Stimulated activated CD4-positive, alpha-beta T cell treated with anti-CD3 and anti-CD28 coated beads, Interleukin-4, amount 100 ng/mL, for 24 hours (primary cell): ENCODE data around the gene CELF2.
"Not testable (repeated sequence)": the region's sequence is repeated elsewhere in the genome, so short reads cannot be mapped to it uniquely, and the experiment has no call there.

Source experiments
- DNase-seq: peaks from one replicate; pipeline ENCODE4 v3.0.0-alpha.2; 2020

The CELF2 gene

DNA sequence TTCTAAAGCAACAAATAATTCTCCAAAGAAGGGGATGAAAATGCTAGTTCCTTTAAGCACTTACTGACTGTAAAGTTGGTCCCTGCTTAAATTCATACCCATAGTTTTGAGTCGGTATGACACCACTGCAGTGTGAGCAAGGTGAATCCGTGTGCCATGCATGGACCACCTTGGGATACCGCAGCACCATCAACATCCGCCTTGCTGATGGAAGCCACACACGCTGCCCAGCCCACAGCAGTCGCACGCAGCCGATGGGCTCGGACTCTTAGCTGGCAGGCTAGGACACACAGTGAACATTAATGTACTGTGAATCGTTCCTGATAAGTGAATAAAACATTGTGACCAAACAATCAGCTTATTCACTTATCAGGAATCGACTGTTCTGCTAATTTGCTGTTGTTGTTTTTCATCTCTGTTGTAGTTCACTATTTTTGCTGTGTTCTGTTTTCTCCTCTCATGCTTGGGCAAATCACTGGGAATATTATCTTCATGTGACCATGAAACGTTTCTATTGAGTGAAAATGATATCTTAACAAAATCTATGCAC is 318.3 kb downstream of the CELF2 start:
- no peak for DNase-seq

DNA sequence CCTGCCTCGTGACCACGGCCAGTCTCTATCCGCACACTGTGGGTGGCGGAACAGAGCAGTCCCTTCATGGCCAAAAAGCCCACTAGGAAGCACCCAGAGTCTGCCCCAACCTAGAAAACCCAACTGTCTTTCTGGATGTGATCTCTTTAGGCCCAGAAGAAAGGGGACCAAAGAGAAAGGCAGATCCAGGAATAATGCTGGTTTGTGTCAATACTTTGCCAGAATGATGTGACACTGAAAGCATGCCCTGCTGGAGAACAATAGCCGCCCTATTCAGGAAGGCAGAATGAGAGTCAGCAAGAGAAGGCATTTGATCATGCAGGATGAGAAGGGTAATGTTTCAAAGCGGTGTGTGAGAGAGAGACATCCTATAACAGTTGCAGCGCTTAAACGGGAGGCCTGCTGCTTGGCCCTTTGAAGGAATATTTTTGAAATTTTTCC is 319.1 kb downstream of the CELF2 start:
- DNase-seq = no peak

DNA sequence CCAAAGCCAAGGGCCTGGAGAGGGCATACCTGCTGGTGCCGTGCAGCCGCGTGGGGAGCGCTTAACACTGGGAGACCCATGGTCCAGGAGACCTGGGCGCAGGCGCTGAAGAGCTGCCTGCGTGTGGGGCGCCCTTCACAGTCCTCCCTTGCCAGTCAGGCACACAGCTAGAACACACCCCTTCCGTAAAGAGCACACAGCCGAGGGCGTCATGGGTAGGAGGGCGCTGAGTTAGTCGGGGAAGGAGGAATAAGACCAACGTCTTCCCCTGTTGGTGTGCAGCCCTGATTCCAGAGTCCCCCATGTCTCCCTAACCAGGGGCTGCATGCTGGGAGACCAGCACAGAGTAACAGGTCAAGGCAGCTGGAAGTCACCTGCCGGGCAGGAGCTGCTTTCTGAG is 319.8 kb downstream of the CELF2 start:
- no peak for DNase-seq

DNA sequence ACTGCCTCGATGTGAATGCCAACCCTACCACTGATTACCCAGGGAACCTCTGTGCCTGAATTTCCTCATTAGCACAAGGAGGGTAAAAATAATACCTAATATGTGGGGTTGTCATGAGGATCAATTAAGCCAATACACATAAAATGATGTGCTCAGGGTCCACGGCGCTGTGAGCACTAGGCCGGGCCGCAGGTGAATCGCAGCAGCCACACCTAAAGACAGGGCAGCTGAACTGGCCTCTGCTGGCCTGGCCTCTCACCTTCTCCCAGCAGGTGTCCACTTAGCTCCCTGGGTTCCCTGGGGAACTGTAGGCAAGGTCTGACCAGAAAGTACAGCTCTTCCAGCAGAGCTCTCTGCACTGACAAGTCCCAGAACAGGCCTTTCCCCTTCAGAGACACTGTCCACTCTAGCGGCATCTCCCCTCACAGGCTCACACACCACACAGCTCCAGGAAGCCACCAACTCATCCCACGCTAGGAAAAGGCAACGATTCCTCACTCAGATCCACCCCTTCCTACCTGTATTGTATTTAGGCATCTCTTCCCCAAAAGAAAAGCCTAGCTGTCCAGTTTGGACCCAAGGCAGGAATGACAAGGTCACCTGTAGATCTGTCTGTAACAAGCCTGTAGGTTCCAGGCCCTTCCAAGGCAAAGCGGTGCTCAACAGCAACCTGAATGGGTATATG is 320.6 kb downstream of the CELF2 start:
- DNase-seq = no peak

DNA sequence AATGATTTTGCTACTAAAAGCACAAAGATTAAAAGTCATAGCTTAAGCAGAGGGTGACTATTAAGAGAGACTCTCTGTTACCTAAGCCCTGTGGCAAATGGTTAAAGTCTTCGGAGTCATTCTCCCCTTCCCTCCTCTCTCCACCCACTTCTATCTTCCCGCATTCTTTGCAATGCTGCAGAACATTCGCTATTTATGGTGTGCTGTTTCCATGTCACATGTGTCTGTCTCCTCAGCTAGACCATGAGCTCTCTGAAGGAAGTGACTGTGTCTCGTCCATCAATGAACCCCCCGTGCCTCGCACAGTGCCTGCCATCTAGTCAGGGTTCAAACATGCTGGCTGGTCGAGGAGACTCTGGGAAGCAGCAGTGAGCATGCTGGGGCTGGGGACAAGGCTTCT is 321.3 kb downstream of the CELF2 start:
- no peak for DNase-seq

DNA sequence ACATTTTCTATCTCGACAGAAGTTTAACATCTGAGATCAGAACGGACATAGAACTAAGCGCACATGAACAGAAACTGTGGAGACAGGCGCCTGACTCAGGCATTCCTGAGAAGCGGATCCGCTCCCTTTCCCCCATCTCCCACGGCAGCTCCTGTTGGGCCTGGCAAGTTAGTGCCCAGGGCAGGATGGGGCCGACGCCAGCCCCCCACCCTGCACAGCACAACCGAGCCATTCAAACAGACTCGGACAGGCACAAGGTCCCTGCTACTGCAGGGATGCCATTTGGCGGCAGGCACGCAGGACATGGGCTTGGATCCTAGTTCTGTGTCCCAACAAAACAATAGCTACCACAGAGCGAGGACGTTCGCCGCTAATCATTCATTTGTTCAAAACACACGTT is 322.0 kb downstream of the CELF2 start:
- DNase-seq = no peak

DNA sequence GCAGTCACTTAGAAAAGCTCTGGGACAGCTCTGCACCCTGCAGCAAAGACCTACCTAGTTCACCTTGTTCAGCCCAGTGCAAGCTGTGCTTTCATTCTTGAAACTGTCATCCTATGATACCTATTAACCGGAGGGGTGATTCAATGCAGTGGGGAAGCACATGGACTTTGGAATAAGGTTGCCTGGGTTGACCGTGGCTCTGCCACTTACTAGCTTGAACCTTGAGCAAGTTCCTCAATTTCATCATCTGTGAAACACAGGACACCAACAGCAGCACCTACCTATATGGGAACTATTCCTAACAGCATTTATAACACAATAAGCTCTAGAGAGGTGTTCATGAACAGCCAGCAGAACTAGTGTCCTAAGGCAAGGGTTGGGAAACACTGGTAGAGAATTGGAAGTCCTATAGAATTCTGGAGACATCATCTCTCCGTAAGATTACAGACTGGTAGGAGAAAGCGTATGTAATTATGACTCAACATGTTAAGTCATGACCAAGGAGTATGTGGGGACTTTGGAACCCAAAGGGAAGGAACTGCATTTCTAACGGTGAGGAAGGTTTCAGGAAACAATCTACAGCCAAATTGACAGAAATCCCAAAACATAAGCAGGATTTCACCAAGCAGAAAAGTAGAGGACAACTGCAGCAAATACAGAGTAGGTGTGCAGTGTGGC is 323.8 kb downstream of the CELF2 start:
- no peak for DNase-seq

DNA sequence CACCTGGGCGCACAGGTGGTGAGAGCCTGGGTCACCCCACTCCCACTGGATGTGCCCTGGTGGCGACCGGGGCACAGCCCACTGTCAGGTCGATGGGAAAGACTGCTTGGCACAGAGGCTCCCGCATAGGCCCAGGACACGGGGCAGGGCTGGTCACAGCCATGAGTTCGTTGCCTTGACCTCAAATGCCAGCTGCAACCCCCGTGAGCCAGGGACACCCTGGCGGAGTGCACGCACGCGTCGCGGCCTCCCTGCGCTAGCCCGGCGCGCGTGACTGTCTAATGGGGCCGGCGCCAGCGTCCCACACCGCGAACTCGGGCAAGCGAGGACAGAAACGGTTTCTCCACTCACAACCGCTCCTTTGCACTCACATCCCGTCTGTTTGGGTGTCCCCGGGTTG is 326.4 kb downstream of the CELF2 start:
- no peak for DNase-seq

DNA sequence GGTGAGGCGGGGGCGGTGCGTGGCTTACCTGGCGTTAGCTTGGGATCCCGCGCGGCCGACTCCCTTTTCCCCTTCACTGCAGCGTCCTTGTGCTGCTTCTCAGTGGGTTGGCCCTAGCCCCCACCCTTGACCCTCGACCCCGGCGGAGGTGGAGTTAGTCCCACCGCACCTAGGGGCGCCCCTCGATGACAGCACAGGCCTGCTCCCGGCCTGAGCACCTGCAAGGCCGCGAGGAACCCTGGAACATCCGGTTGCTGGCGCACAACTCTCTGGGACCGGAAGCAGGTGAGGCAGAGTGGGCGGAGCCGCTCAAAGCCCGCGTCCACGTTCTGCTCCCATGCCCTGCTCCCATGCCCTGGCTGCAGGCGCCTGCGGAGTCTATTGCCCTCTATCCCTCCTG is 326.9 kb downstream of the CELF2 start:
- DNase-seq = no peak

DNA sequence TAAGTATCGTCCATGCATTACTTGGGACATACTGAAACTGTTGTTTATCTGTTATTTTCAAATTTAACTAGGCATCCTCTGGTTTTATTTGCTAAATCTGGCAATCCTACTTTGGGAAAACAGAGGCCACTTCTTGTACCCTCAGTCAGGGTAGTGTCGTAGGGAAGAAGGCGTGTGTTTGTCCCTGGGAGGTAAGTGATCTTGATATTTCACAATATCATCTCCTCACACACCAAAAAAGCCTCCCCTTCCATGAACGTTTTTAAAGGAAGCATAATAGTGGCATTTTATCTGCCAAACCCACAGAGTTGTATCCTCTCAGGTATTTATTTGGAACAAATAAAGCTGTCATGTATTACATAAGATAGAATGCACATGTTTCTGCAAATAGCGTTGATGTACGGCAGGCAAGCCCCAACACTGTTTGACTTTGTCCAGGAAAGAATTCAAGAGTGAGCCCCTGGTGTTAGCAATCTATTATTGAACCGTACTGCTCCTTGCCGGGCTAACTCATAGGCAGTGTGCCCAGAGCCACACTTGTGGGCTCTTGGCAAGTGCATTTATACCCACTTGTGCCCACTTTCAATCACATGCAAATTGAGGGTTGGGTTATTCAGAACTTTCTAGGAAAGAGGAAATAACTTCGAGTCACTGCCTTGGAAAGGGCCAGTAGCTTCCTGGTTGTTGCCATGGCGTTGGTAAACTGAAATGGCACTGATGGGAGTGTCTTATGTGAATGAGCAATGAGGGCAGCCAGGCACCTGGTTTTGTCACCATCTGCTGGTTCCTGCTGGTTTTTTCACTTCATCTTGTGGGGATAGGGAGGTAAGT is 327.8 kb downstream of the CELF2 start:
- DNase-seq = no peak

DNA sequence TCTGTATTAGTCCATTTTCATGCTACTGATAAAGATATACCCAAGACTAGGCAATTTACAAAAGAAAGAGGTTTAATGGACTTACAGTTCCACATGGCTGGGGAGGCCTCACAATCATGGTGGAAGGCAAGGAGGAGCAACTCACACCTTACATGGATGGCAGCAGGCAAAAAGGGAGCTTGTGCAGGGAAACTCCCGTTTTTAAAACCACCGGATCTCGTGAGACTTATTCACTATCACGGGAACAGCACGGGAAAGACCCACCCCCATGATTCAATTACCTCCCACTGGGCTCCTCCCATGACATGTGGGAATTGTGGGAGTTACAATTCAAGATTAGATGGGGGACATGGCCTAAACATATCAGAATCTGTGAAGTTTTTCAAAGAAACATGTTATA is 329.9 kb downstream of the CELF2 start:
- DNase-seq = not testable (repeated sequence)

DNA sequence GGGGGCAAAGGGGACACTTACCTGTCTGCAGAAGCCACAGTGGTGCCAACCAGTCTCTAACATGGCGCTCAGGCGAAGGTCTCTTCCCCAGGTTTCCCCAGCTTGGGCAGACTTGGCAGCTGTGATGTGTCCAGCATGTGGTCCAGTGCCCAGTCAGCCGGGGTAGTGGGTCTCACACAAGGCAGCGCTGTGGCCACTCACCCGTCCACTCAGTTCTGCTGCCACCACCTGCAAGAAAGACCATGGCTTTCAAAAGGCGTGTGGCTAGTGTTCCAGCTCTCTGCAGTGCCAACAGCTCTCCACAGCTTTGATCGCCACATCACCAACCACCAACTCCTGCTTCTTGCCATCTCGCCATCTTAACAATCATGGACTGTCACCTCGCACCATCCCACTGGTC is 334.1 kb downstream of the CELF2 start:
- DNase-seq = no peak

DNA sequence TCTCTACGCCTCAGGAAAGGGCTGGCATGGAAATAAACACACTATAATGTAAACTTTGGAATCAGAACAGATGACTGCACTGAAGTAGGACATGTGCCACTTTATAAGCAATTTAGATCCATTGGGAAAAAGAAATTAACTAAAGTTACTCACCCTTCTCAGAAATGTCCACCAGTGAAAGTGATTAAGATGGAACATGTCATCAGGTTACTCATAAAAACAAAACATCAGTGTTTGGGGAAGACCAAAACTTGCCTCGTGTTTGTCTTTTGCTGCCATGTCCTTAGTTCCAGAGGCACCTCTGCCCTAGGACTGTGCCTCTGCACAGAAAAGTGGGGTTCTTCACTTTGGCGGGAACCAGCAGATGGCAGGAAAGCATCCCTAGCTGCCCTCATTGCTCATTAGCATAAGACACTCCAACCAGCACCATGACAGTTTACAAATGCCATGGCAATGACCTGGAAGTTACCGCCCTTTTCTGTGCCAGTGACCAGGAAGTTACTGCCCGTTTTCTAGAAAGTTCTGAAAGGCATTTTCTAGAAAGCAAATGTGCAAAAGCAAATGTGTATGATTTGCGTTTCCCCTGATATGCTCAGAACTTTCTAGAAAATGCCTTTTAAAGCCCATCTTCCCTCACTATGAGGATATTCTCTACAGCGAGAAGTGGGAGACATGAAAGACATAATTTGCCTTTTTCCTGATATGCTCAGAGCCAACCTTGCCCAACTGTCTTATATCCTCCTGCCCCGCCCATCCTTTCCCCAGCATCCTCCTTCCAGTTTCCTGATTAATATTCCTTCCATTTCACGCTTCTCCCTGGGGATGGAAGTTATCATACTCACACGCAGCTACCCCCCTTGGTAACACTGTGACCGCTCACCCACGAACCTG is 335.6 kb downstream of the CELF2 start:
- no peak for DNase-seq

DNA sequence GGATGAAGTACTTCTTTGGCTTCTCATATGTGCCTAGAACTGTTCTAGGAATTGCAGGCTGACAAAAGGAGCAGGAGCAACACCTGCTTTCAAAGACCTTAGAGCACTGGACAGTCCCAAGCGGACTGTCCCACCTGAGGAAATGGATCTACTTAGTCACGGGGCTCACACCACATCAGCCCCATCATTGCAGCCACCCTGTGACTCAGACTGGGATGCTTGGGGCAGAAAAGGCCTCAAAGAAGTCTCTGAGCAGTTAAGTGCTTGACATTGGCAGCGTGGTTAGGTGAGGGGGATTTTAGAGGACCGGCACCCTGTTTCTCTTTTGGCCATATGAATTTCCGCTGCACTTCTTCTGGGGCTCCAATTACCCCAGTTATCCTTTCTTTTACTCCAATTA is 337.2 kb downstream of the CELF2 start:
- DNase-seq = no peak

DNA sequence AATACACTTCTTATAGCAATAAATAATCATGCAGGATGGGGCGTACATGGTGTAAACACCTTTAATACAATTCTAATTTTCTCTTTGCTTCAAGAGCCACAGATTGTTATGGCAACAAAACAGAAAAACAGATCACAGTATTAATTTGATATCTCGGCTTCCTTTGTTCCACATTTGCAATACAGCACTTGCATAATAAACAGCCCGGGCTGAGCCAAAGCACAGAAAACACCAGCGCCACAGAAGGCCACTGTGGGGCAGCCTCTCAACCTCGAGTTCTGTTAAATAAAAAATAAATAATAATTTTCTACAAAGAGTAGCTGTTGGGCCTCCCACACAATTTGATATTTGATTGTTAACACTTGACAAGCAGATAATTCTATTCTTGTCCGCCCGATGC is 337.9 kb downstream of the CELF2 start:
- DNase-seq = no peak

DNA sequence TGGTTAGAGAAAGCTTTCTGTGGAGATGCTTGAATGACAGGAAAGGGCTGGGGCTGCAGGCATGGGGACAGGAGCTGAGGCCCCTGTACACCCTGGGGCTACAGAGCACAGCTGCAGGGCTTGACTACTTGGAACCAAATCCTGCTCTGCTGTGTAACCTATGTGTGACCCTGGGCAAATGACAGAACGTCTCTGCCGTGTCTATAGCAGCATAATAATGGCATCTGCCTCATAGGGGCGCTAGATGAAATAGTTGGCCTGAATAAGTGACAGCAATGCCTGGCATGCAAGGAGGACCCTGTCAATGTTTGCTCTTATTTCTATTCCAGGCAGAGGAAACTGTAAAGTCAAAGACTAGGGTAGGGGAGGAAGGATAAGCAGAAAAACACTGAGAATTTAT is 339.8 kb downstream of the CELF2 start:
- no peak for DNase-seq

DNA sequence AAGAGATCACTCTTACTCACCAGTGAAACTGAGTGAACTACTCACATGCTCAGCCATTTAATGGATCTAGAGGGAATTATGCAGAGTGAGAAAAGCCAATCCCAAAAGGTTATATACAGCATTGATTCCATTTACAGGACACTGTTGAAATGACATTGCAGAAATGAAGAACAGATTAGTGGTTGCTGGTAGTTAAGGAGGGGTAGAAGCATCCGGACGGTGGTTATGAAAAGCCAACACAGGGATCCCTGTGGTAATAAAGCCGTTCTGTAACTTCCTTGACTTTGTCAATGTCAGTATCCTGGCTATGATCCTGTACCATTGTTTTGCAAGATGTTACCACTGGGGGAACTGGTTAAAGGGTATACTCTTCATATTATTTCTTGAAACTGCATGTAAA is 340.3 kb downstream of the CELF2 start:
- DNase-seq = no peak

DNA sequence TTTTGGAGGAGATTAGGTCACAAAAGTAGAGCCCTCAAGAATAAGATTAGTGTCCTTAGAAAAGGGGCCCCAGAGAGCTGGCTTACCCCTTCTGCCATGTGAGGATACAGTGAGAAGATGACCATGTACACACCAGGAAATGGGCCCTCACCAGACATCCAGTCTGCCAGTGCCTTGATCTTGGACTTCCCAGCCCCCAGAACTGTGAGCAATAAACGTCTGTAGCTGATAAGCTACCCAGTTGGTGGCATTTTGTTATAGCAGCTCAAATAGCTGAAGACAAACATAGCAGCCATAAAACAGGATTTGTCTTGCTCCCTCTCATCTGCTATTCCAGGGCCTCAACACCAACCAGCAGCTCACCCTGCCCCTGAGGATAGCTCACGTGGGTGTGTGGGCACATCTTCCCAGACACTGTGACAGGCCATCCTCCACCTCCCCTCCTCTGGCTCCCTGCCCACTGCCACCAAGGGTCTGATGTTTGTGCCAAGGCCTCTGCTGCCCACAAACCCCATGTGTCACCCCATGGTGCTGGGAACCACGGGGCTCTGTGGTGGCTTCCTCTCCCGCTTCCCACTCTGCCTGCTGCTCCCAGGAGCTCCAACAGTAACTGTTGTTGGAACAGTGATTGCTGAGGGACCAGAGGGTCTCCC is 341.4 kb downstream of the CELF2 start:
- DNase-seq = no peak

DNA sequence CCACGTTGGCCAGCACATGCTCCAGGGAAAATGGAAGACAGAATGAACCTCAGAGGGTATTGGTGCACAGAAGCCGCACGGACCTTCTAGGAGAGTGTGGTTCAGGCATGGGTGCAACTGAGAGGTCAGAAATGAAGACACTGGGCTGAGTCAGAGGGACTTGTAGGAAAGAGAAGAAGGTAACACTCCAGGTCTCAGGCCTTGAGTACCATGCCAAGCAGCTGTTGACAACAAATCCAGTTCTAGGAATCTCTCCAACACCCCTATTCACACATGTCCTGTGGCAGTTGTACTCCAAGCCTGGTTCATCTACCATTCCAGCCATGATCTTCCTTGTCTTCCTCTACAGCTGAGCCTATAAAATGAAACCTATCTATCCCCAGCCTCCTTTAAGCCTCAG is 342.2 kb downstream of the CELF2 start:
- no peak for DNase-seq

DNA sequence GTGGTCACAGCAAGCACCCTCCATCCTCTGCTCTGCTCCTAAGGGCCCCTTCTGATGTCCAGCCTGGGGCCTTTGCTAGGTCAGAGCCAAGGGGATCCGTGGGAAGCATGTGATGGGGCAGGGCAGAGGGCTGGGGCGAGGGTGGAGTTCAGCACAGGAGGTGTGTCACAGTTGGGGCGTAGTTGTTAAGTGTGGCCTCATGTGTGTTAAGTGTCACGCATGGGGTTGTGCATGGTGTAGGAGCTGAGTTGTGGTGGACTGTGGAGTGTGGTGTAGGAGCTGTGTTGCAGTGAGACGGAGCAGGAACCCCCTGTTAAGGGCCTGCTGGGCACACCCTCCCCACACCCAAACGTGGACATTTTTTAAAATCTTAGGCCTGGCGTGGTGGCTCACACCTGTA is 345.8 kb downstream of the CELF2 start:
- DNase-seq = no peak

DNA sequence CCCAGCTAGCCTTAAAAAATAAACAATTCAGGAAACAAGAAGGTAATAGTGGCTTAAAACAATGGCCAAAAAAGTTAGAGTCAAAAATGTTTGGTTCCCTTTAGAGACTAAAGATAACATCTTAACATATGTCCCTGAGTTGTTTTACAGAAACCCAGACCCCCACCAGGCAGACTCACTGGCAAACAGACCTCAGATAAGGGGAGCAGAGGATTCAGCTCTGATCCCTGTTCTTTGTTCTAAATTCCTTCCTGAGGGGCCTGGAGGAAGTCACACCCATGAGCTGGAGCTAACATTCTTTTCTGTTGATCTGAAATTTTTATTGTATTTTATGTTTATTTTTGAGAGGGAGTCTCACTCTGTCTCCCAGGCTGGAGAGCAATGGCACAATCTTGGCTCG is 346.6 kb downstream of the CELF2 start:
- DNase-seq = no peak

DNA sequence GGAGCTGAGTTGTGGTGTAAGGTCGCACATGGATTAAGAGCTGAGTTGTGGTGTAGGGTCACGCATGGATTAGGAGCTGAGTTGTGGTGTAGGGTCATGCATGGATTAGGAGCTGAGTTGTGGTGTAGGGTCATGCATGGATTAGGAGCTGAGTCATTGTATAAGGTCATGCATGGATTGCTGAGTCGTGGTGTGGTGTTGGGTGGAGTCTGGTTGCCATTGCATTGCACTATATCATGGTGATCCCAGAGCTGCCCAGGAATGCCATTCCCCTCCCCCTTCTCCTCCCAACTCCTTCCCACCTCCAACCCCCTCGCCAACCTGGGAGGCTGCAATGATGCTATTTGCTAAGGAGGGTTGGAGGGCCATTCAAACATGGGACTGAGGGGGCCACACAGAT is 349.2 kb downstream of the CELF2 start:
- DNase-seq = not testable (repeated sequence)
